ENCODE results near the gene TTI1.

The TTI1 gene

DNA sequence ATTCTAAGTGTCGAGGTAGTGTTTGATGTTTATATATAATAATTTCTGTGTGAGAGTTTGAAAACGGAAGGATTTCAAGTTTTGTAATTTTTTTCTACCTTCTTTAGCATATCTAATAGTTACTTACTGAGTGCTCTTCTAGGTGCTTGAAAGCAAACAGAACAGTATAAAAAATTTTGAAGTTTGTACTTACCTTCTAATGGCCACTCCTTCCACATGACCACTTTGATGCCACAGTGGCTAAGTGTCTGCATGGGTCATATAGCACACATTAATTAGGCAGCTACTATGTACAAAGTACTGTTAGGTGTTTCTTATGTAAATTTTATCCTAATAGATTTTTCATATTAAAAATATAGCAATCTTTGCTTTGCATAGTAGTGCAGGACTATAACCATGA is 21.4 kb upstream of the TTI1 start:
- DNase-seq (ENCODE audit: low read depth) = no peak

DNA sequence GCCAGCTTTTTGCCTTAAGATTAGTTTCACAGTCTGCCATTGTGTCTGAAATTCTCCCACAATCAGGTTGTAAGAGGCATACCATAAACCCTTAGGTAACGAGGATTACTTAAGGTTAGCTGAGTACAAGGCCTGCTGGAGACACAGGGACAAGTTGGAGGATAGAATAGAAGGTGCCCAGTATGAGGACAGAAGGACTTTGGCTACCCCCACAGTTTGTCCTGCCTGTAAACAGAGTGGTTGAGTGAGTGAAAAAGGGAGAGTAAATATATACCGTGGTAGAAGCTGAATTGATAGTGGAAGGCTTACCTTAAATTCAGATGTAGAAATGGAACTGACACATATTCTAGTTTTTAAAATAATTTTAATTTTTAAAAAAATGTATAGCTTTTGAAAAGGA is 19.6 kb upstream of the TTI1 start:
- DNase-seq (ENCODE audit: low read depth) = no peak

DNA sequence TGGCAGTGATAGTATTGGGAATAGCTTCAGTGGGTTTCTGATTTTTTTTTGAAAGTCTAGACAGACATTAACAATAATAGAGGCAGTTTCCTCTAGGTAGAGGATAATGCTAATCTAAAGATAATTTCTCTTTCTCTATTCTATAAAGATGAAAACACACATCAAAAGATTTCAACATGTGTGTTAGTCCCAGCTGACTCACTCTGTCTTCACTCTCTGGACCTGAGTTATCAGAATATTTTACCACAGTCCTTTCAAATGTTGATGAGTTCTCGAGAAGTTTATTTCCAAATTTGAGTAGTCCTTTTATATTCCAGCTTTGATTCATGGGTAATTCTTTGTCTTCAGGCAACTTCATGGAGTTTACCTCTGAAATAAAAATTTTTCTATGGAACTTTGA is 17.4 kb upstream of the TTI1 start:
- no peak for DNase-seq (ENCODE audit: low read depth)

DNA sequence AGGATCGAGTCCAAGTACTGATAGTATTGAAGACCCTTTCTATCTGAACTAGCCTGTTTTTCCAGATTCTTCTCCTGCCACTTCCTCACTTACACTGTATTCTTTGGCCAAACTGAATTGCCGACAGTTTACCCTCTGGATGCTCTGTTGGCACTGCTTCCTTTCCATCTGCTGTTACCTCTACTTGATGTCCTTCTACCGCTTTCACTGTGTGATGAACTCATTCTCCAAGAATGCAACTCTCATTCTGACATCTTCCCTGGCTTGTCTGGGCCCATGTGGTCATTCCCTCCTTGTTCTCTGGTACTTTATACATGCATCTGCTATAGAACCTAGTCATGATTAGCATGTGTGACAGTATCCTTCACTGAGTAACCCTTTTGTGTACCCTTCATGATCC is 16.5 kb upstream of the TTI1 start:
- DNase-seq (ENCODE audit: low read depth) = no peak

DNA sequence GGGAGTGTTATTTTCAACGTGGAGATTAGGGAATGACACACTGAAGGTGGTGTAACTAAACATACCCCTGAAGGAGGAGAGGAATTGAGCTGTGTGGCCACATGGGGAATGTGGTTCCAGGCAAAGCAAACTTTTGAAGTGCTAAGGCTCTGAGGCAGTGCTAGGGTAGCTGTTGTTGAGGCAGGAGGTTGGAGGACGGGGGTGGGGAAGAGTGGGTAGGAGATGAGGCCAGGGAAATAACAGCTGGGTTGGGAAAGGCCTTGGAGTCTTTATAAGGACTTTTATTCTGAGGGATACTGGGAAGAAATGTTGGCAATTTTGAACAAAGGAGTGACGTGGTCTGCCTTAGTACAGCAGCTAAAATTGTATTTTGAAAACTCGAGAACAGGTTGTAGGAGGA is 13.3 kb upstream of the TTI1 start:
- DNase-seq (ENCODE audit: low read depth) = no peak

DNA sequence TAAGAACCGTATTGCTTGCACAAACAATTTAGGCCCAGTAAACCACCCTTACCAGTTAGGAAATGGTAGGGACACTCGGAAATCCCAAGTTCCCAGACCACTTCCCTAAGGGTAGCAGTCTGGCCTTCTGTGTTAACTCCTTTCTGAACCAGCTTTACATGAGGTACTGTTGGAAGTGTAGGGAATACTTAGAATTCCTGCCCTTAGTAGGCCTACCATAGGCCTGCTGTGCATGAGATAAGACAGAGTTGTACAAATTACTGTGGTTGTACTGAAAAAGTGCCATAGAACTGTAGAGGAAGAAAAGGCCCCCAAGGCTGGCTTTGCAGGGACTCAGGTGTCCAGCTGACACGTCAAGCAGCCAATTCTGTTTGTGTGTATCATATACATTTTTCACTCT is 11.4 kb upstream of the TTI1 start:
- DNase-seq (ENCODE audit: low read depth) = no peak

DNA sequence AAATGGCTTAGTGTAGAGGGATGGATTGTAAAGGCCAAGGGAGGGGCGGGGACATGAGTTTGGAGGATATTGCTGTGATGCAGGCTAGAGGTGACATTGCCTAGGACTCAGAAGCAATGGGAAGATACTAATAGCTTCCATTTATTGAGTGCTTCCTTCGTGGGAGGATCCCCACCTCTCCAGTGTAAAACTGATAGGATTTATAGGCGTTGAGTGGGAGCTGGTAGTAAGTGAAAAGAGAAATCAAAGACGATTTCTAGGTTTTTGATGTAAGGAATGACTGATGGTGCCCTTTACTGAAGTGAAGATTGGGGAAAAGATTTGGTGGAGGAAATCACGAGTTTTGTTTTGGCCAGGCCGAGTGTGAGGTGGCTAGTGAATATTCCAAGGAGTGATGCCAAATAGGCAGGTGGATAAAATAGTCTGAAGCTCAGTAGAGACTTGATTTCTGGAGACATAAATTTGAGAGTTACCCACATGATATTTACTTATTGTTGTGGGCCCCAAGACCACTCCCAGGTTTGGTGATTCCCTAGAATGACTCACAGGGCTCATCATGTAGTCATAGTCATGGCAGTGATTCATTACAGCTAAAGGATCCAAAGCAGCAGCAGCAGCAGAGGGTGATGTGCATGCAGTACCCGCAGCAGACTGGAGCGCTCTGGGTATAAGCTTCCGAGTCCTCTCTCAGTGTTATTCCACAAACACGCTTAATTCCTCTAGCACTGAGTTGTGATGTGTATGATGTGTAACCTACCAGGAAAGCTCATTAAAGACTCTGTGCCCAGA is 10.4 kb upstream of the TTI1 start:
- DNase-seq (ENCODE audit: low read depth) = no peak

DNA sequence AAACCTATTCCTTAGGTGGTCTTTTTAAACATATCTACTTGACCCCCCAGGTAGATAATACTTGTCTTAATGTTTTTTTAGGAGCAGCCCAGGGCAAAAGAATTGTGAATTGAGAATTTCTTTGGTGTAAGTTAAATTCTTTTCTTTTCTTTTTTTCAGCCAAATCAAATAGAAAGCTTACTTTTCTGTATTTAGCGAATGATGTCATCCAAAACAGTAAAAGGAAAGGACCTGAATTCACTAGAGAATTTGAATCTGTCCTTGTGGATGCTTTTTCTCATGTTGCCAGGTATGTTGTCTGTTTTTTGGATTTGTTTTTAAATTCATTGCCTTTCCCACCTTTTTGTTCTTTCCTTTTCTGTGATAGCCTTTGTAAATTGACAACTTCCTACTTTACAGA is 7.0 kb upstream of the TTI1 start:
- DNase-seq (ENCODE audit: low read depth) = no peak

DNA sequence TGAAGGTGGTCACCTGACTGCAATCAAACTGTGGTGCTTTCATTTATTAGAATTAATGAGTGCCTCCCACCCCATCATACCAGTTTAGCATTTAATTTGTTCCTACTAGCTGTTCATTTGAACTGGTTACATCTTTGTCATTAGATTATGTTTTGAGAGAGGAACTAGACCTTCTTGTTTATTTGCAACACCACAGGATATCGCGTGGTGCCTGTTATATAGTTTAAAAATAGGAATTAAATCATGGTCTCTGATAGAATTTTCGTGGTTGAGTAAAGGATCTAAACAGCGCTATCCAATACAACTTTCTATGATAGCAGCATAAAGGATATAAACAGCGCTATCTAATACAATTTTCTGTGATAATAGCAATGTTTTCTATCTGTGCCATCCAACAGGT is 3.1 kb upstream of the TTI1 start:
- no peak for DNase-seq (ENCODE audit: low read depth)

DNA sequence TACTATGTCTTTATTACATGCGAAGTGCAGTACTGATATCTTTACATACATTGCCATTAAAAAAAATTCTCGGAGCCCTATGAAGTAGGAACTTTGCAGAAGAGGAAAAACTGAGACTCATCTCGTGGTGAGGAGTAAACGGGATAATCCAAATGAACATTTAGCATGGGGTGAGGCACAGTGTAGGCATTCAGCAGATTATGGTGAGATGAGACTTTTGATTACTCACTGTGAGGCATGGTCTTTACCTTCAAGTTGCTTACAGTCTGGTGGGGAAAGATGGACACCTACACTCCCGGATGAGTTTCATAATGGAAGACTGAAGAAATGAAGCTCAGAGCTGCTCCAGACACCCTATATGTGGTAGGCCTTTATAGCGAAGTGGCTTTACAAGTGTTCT is 1.7 kb upstream of the TTI1 start:
- no peak for DNase-seq (ENCODE audit: low read depth)

DNA sequence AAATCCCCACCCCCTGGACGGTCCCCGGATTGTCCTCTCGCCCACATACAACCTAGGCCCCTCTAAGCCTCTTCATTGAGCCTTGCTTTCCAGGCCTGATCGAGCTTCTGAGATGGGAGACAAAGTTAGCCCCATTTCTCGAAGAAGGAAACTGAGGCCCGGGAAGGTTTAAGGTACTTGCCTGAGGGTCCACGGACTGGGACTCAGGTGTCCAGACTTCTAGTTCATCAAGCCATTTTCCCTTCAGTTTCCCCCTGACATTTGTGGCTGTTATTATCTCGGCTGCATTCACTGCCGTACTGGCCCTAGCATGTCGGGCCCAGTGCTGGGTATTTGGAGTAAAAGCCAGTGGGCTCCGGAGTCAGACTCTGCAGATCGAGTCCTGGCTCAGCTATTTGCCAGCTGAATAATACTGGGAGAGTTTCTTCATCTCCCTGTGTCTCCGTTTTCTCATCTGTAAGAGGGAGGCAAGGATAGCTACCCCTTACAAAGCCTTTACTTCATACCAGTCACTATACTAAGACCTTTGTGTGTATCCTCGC is 923 bp upstream of the TTI1 start:
- DNase-seq (ENCODE audit: low read depth) = no peak

DNA sequence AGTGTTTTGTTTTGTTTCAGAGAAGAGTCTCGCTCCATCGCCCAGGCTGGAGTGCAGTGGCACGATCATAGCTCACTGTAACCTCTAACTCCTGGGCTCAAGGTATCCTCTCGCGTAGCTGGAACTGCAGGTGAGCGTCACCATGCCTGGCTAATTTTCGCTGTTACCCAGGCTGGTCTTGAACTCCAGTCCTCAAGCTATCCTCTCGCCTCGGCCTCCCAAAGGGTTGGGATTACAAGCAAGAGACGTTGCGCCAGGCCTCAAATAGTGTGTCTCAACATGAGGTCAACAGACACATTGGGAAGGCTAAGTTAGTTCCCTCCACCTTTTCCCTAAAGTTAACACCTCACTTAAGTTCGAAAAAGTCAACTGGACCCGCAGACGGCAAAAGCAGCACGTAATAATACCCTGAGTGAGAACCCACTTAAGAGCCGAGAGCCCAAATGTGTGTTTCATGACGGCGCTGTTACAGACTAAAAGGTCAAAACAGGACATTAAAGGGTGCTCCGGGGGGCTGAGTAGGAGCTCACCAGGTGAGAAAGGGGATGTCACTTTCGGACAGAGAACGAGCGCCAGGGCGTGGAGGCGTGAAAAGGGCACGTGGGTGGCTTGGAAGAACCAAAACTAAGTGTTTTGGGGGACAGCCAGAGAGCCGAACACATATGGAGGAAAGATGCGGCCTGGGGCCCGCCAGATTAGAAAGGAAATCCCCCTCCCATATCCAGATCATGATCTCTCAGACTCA is 499 bp downstream of the TTI1 start:
- peak; percentile 37 for DNase-seq (ENCODE audit: low read depth)

DNA sequence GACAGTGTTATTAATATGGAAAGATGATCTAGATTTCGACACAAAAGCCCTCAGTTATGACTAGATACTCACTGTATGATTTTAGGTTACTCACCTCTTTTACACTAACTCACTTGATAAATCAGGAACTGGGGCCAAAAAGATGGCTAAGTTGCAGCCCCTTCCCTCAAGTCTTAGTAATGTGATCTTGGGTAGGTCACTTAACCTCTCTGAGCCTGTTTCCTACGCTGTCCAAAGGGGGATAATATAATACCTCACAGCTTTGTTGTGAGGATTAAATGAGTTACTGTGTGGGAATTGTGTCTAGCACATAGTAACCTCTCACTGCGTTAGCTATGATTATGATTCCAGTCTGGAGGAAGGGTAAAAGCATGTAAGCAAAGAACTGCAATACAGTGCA is 1.3 kb downstream of the TTI1 start:
- DNase-seq (ENCODE audit: low read depth) = no peak

DNA sequence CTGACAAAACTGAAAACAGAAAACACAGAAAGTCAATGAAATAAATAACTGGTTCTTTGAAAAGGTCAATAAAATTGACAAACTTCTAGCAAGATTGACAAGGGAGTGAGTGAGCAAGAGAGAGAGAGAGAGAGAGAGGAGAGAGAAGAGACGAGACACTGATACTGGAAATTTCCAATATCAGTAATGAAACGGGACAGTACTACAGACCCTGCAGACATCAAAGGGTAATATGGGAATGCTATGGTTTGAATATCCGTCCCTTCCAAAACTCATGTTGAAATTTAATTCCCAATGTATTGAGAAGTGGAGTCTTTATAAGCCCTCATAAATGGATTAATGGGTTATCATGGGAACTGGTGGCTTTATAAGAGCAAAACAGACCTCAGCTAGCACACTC is 3.8 kb downstream of the TTI1 start:
- DNase-seq (ENCODE audit: low read depth) = no peak

DNA sequence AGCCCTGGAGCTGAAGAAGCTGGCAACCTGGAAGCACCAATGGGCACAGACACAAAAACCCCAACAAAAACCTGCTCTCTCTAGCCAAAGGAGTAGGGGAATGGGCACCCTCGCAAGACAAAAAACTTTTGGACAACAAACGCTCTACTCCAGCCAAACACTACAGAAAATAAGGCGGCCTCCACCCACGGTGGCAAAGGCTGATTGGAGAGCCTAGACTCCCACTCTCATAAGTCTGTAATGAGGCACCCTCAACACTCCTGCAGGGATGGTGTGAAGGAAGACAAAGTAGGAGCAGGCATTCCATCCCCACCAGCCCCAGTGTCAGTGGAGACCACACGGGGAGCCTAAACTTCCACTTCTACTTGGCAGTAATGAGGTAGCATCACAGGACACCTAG is 8.8 kb downstream of the TTI1 start:
- DNase-seq (ENCODE audit: low read depth) = no peak

DNA sequence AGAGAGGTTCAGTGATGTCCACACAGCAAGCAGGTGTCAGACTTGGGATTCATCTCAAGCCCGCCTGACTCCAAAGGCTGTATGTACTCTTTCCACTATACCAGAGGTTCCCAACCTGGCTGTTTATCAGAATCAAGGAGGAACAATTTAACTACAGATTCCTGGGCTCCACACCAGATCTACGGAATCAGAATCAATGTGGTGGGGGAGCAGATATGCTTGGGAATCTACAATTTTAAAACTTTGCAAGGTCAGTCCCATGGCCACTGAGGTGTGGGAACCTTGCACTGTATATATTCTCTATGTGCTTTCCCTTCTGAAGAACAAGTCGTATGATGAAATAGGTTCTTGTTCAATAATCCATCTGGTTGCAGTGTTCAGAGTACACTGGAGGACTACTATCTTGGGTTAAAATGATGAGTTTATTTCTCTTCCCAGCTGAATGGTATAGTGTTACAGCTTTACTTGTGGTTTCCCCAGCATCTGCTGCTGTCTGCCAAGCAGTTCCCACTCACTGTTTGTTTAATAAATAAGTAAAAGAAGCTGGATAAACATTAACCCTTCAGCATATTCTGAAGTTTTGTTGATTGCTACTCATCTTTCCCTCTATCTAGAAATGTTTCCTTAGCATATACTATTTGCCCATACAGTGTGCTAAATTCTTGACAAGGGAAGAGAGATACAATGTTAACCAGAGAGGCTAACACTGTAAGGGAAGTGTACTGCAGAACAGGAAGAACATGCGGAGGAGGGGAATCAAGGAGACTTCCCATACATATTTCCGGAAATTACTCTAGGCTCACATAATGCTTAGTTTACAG is 9.9 kb downstream of the TTI1 start:
- DNase-seq (ENCODE audit: low read depth) = no peak

DNA sequence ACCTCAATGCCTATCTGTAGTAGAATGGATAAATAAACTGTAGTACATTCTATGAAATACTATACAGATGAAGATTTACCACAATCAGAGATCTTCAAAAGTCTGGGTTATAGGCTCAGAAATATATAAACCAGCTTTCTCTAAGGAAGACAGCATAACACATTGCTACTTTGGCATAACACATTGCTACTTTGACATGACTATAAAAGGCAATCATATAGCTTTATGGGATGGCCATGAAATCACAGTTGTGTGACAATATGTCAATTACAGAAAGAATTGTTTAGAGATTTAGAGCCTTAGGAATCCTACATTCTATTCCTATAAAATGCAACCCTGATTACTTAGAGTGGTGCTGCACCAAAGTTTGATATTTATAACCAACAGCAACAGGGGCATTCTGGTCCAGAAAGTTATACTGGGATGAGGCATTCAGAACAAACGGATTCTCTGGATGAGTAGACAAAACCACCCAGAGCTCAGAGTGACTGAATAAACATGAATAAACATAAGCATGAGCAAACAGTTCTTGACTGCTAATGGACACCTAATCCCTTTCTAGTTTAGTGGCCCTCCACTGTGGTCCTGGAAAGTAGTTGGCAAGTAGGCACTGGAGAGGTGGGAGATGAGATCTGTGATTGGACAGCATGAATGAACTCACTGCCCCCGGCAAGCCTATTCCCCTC is 12.0 kb downstream of the TTI1 start:
- DNase-seq (ENCODE audit: low read depth) = no peak

DNA sequence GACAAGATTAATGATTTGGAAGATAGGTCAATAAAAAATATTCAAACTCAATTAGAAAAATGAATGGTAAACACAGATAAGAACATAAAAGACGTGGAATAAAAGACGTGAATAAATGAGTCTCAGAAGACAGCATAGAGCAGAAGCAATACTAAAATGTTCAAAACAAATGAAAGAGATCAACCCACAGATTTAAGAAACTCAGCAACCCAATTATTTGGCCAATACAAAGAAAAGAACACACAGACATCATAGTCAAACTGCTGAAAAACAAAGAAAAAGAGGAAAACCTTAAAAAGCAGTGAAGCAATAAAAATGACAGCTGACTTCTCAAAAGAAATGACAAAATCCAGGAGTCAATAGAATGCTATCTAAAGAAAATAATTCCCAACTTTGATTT is 14.9 kb downstream of the TTI1 start:
- no peak for DNase-seq (ENCODE audit: low read depth)

DNA sequence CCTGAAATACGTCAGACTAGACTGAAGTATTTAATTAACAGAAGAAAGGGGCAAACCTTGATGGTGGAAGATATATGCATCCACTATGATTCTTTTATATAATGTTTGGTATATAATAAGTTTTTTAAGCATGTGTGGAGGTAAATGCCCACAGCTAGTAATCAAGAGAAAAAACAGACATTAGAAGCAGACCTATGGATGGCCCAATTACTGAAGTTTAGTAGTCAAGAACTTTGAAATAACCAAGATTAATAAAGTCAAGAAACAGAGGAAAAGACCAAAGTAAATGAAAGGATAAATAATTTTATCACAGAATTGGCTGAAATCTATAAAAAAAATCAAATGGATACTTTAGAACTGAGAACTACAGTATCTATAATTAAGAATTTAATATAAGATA is 15.3 kb downstream of the TTI1 start:
- no peak for DNase-seq (ENCODE audit: low read depth)

DNA sequence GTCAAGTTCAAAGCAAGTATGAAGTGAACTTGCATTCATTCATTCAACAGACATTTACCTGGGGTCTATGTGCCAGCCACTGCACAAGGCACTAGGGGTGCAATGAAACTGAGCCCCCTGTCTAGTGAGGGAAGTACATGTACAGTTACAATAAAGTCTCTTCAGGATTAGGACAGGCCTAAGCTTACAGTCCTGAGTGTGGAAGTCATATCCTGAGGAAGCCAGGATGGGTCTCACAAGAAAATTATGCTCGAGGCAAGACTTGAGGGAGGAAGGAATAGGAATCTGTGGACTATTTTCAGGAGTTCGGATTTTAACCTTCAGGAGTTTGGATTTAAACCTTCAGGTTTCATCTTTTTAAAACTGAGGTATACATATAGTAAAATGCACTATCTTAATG is 19.4 kb downstream of the TTI1 start:
- no peak for DNase-seq (ENCODE audit: low read depth)

DNA sequence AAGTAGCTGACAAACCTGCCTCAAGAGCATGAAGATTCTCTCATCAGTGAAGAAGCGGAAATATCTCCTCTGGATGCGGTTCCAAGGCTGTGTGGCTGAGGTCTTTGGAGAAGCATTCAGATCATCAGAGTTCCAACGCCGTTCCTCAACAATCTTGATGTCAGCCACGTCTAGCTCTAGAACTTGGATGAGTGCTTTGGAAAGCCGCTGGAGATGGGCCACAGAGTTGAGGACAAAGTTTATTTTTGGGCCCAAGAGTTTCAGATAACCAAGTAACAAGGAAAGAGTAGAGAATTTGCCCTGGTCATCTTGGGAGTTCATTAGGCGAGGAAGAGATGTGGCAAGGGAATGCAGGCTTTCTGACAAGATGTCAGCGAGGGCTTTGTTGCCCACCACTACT is 20.9 kb downstream of the TTI1 start:
- DNase-seq (ENCODE audit: low read depth) = no peak

DNA sequence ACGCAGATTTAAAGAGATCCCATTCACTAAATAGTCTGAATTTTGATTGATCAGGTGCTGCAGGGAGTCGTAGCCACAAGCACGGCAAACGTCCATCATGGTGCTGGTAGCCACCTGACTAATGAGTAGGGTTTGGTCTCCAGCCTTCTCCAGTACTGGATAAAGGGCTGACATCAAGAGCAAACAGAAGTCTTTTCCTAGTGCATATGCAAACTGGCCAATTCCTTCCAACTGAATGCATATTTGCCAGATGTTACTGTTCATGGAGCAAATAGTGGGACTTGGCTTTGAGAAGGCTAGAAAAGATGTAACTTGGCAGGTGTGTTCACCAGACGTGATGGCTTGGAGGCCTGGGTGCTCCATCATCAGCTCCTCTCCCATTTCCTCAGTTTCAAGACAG is 21.6 kb downstream of the TTI1 start:
- DNase-seq (ENCODE audit: low read depth) = no peak

All from stimulated activated CD8-positive, alpha-beta memory T cell treated with anti-CD3 and anti-CD28 coated beads, Interleukin-15, amount 100 ng/mL, for 24 hours (primary cell).